GM20000 (cell line): ENCODE measurements around the gene MRAS.

Experiments used
- DNase-seq: peaks from one replicate; pipeline ENCODE4 v3.0.0; 2012; ENCODE audit warnings: low spot score
- CTCF ChIP-seq: IDR thresholded peaks from 2 replicates; pipeline ENCODE4 v1.5.1; 2012; ENCODE audit warnings: mild to moderate bottlenecking, control low read depth; ENCODE audit errors: extremely low read depth, missing control alignments

The MRAS gene

DNA sequence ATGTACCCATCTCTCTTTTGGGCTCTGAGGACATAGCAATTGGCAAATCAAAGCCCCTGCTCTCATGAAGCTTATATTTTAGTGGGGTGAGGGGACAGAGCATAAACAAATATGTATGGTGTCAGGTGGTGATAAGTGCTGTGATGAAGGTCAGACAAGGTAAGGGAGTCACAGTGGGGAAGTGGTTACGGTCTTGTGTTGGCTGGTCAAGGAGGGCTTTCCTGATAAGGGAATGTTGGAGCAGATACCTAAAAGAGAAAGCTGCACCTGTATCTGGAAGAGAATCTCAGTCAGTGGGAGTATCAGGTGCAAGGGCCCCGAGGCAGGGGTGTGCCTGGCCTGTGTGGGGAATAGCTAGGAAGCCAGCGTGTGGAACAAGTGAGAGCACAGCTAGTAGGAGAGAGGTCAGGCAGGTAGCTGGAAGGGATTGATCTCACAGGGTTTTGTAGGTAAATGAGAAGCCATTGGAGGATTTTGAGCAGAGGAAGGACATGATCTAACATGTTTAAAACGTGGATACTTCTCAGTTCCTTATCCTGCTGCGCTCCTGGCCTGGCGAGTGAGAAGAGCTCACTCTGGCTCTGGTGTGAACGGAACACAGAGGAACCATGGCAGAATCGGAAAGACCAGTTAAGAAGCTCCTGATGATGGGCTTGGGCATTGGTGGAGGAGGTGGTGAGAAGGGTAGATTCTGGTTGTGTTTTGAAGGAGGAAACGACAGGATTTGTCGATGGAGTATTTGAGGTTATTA, 35.5 kb downstream of the MRAS start:
- TF ChIP-seq CTCF: no peak
- DNase-seq: no peak

- no peak for DNase-seq
- TF ChIP-seq CTCF: no peak
Measured at GRCh38 chr3:138384531-138384930, 36.2 kb downstream of the MRAS start.

GRCh38 chr3:138384976-138385375, 36.6 kb downstream of the MRAS start:
- DNase-seq: no peak
- TF ChIP-seq CTCF: no peak

GRCh38 chr3:138389144-138389601, 40.8 kb downstream of the MRAS start:
- no peak for DNase-seq
- no peak for TF ChIP-seq CTCF

DNA sequence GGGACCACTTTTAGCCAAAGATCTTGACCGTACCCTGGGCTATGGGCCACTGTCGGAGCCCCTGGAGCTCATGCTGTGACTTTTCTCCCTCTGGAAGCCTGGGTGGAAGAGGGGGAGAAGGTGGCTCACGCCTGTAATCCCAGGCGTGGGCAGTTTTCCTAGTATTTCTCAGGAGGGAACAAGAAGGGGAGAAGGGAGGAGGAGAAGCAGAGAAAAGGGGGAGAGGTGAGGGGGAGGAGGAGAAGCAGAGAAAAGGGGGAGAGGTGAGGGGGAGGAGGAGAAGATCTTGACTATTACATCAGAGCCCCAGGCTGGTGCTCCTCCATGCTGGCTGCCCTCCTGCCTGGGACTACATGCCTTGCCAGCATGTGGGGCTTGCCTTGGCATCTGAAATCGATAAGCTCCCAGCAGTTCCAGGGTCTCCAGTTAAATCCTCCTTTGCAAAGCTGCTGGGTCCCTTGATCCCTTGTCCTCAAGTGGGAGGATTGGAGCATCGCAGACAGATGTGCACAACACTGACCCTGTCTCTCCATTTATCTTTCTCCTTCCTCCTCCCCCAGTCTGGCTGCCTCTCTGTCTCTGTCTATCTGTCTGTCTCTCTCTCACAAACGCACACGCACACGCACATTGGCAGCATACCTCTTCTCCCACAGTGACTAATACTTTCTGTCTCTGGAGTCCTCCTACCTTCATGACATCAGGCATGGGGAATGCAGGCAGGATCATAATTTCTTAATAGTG, 41.6 kb downstream of the MRAS start:
- no peak for TF ChIP-seq CTCF
- no peak for DNase-seq

DNA sequence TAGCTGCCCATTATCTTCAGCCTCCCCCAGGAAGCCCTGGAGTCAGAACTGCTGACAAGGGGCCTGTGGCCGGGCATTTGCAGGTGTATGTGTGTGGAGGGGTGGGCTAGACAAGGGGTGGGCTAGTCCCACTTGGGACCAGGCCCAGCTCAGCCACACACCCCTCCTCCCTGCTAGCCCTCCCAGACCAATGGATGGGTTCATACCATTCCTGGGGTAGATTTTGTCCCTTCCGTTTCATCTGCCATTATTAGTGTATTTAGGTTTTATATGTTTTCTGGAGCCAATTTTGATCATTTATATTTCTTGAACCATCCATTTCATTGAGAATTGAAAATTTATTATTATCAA, 42.2 kb downstream of the MRAS start:
- DNase-seq: no peak
- no peak for TF ChIP-seq CTCF

DNA sequence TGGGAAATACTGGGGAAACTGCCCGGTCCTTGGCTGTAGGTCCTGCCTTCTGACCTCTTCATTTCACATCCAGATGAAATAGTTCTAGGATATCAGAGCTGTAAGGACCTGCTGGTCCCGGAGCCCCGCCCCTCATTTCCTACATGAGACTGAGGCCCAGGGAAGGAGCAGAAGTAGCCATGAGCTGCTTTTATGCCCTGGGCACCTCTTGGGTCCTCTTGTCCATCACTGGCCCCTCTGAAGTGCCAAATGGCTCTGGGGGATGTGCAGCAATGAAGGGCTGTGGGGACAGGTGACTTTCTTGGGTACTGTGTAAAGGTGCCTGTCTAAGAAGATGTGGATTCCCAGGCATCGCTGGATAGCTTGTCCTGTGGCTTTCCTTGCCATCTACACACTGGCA, 45.8 kb downstream of the MRAS start:
- TF ChIP-seq CTCF: no peak
- DNase-seq: no peak
